Osteoblast (primary cell): Measurements from ENCODE around the gene JPH4. TPM values are rescaled to one million over a fixed set of nuclear protein-coding genes. Genes with fewer than 3 reads are reported as not detected.

Source experiments
- DNase-seq: peaks from one replicate; pipeline ENCODE4 v3.0.0; 2011; ENCODE audit warnings: low spot score, mixed read lengths; ENCODE audit not compliant: insufficient read length; ENCODE audit errors: missing footprints
- H2AFZ ChIP-seq: 2 replicates; pipeline ENCODE4 v1.6.0; 2011; ENCODE audit warnings: mild to moderate bottlenecking, low read length
- H3K27ac ChIP-seq: 2 replicates; pipeline ENCODE4 v1.5.1; 2011; ENCODE audit warnings: mild to moderate bottlenecking, low read depth, low read length, moderate library complexity
- H3K27me3 ChIP-seq: 2 replicates; pipeline ENCODE4 v1.6.0; 2012; ENCODE audit warnings: mild to moderate bottlenecking, control low read depth, inconsistent platforms, low read length, moderate library complexity; ENCODE audit not compliant: insufficient read depth
- H3K36me3 ChIP-seq: 2 replicates; pipeline ENCODE4 v1.5.1; 2011; ENCODE audit warnings: mild to moderate bottlenecking, low read length, control low read depth, moderate library complexity; ENCODE audit not compliant: insufficient read depth
- H3K4me1 ChIP-seq: 2 replicates; pipeline ENCODE4 v1.5.1; 2011; ENCODE audit warnings: mild to moderate bottlenecking, low read length, control low read depth, moderate library complexity; ENCODE audit not compliant: insufficient read depth
- H3K4me2 ChIP-seq: 2 replicates; pipeline ENCODE4 v1.6.0; 2011; ENCODE audit warnings: mild to moderate bottlenecking, low read length; ENCODE audit not compliant: insufficient read depth
- H3K4me3 ChIP-seq: fragments of 200-600 bp; sonication (generic); 3 replicates; pipeline ENCODE4 v1.5.1; 2012; ENCODE audit warnings: mild to moderate bottlenecking, low read length, inconsistent platforms; ENCODE audit not compliant: insufficient read depth
- H3K79me2 ChIP-seq: 2 replicates; pipeline ENCODE4 v1.6.0; 2012; ENCODE audit warnings: mild to moderate bottlenecking, low read length, control low read depth, inconsistent platforms; ENCODE audit not compliant: insufficient read depth
- H3K9me3 ChIP-seq: 2 replicates; pipeline ENCODE4 v1.5.1; 2011; ENCODE audit warnings: low read depth, low read length, control low read depth
- H4K20me1 ChIP-seq: 2 replicates; pipeline ENCODE4 v1.6.0; 2012; ENCODE audit warnings: mild to moderate bottlenecking, low read length, control low read depth; ENCODE audit not compliant: insufficient read depth
- total RNA-seq: library from RNA; depleted of rRNA; stranded (reverse); fragments of >200 nt; gene quantifications from 2 replicates; pipeline ENCODE4 v1.2.3, GENCODE V29; 2012
- TF ChIP-seq, protein P1 (sequence below): IDR thresholded peaks from 2 replicates; pipeline ENCODE4 v1.5.1; 2011; ENCODE audit warnings: mild to moderate bottlenecking, low read depth, low read length, moderate library complexity; ENCODE audit errors: extremely low read depth

JPH4 gene
- total RNA-seq, 1 donor = not detected

DNA sequence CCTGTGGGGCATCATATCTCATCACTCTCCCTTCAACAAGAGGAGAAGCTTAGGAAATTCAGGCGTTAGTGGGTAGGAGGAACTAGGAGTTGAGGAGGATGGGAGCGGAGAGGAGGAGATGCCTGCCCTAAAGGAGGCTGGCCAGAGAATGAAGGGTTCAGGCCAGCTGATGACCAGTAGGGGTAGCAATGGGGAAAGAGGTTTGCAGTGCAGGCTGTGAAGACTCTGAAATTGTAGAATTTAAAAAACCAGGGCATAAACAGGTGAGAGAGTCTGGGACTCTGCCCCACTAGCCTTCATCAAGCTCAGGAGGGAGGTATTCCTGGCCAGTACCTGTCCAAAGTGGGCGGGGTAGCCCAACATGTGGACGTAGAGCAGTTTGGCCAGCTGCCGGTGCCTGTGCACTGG is 11.8 kb downstream of the JPH4 start:
- Histone ChIP-seq H3K36me3 (no peaks in the 10 kb centered on the region), H3K79me2 (no peaks in the 10 kb centered on the region), H4K20me1 (peaks cover 7% of the 10 kb centered on the region), H3K9me3 (no peaks in the 10 kb centered on the region), H3K4me3 (peak overlapping the region; percentile 78), H3K27me3 (peaks cover 10% of the 10 kb centered on the region), H3K27ac (no peak overlapping the region), H3K4me2 (peak overlapping the region; percentile 92), H2AFZ (peak overlapping the region; percentile 92), H3K4me1 (peaks cover 12% of the 10 kb centered on the region)
- TF ChIP-seq, protein P1, sequence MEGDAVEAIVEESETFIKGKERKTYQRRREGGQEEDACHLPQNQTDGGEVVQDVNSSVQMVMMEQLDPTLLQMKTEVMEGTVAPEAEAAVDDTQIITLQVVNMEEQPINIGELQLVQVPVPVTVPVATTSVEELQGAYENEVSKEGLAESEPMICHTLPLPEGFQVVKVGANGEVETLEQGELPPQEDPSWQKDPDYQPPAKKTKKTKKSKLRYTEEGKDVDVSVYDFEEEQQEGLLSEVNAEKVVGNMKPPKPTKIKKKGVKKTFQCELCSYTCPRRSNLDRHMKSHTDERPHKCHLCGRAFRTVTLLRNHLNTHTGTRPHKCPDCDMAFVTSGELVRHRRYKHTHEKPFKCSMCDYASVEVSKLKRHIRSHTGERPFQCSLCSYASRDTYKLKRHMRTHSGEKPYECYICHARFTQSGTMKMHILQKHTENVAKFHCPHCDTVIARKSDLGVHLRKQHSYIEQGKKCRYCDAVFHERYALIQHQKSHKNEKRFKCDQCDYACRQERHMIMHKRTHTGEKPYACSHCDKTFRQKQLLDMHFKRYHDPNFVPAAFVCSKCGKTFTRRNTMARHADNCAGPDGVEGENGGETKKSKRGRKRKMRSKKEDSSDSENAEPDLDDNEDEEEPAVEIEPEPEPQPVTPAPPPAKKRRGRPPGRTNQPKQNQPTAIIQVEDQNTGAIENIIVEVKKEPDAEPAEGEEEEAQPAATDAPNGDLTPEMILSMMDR = peak; percentile 36
- DNase-seq = peak; percentile 93

DNA sequence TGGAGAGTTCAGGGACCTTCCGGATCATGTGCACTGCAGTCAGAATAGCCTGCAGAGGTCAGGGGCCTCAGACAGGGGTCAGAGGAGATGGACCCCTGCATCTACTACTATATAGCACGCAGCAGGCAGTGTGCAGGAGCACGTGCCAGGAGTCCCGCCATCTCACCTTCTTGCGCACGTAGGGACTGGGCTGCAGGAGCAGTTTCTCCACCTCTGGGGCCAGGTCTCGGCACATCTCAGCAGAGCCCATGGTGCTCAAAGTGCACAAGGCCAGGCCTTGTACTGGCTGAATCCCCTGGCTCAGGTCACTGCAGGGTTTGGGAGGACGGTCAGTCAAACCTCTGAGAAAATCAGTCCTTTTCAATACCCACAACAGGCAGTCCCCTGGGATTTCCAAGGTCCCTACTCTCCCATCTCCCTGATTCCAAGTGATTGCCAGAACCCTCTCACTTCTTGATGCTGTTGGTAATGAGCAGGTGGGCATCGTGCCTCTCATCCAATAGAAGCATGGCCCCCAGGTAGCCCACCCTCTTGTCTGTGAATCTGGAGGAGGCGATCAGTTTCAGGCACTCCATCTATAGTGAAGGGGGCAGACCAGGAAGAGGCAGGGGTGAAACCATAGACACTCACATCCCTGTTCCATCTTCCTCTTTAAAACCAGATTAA is 12.3 kb downstream of the JPH4 start:
- peak overlapping the region; percentile 92 for H3K4me2 ChIP-seq
- H3K9me3 ChIP-seq = no peaks in the 10 kb centered on the region
- peaks cover 7% of the 10 kb centered on the region for H4K20me1 ChIP-seq
- H3K36me3 ChIP-seq = no peaks in the 10 kb centered on the region
- H3K79me2 ChIP-seq = no peaks in the 10 kb centered on the region
- TF ChIP-seq, protein P1 = no peak
- peak; percentile 35 for DNase-seq
- H3K27me3 ChIP-seq = peaks cover 5% of the 10 kb centered on the region
- peaks cover 12% of the 10 kb centered on the region for H3K4me1 ChIP-seq
- H2AFZ ChIP-seq = no peak overlapping the region
- no peak overlapping the region for H3K27ac ChIP-seq
- H3K4me3 ChIP-seq = peak overlapping the region; percentile 78

DNA sequence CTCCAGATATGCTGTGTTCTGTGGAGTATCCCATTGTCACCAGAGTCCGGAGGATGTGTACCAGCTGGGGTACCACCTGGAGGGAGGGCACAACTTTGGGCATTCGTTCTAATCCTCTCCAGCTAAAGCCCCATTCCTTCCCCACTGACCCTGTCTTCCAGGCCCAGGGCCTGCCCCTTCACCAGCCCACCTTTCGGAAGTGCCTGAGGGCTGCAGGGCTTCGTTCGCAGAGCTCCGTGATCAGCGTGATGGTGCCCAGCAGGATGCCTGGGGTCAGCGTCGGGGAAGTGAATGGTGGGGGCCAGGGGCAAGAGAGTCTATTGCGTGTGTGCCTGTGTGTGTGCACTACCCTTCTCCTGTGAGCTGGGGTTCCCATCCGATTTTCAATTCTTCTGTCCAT is 13.0 kb downstream of the JPH4 start:
- no peaks in the 10 kb centered on the region for H3K79me2 ChIP-seq
- H2AFZ ChIP-seq = no peak overlapping the region
- H3K27ac ChIP-seq = no peak overlapping the region
- no peaks in the 10 kb centered on the region for H3K36me3 ChIP-seq
- H3K4me2 ChIP-seq = no peak overlapping the region
- peaks cover 12% of the 10 kb centered on the region for H3K4me1 ChIP-seq
- TF ChIP-seq, protein P1 = no peak
- peak; percentile 37 for DNase-seq
- no peaks in the 10 kb centered on the region for H3K9me3 ChIP-seq
- peaks cover 3% of the 10 kb centered on the region for H3K27me3 ChIP-seq
- peaks cover 7% of the 10 kb centered on the region for H4K20me1 ChIP-seq
- H3K4me3 ChIP-seq = no peak overlapping the region

DNA sequence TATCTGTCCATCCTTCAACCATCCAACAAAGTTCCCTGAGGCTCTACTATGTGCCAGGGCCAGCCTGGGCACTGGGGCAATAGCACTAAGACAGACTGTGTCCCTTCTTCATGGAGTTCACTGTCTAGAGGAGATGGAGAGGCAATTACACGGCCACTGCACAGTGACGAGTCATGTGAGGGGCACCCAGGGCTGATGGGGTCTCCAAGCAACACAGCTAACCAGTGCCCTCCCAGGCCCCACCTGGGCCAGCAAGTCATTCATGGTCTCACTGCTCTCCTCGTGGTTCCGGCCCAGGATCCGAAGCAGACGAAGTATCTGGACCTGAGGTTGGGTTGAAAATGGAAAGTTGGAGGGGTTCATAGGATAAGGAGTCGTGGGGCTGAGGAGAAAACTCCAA is 13.7 kb downstream of the JPH4 start:
- Histone ChIP-seq H2AFZ (no peak overlapping the region), H3K27ac (no peak overlapping the region), H3K36me3 (peaks cover 6% of the 10 kb centered on the region), H3K9me3 (no peaks in the 10 kb centered on the region), H3K4me1 (peaks cover 15% of the 10 kb centered on the region), H3K79me2 (no peaks in the 10 kb centered on the region), H3K4me3 (no peak overlapping the region), H3K27me3 (peaks cover 3% of the 10 kb centered on the region), H3K4me2 (no peak overlapping the region), H4K20me1 (peaks cover 11% of the 10 kb centered on the region)
- peak; percentile 14 for DNase-seq
- TF ChIP-seq, protein P1 = no peak
